Retinal pigment epithelial cell (primary cell): ENCODE data around the gene PCYT1A.

ENCODE experiments used
- DNase-seq: peaks from one replicate; pipeline ENCODE4 v3.0.0-alpha.2; 2010; ENCODE audit warnings: low read depth
- H3K4me3 ChIP-seq: 2 replicates; pipeline ENCODE4 v1.5.1; 2011; ENCODE audit warnings: mild to moderate bottlenecking, low read length, control low read depth, moderate library complexity
- CTCF ChIP-seq: conservative IDR thresholded peaks from 2 replicates; pipeline ENCODE4 v1.5.1; 2011; ENCODE audit warnings: low read depth, low read length, control low read depth, inconsistent platforms

Gene PCYT1A

GRCh38 chr3:196203846-196204245 lies 83.7 kb downstream of the PCYT1A start:
- H3K4me3 ChIP-seq = no peak overlapping the region
- no peak for DNase-seq
- TF ChIP-seq CTCF = no peak

- H3K4me3 ChIP-seq = no peak overlapping the region
- no peak for TF ChIP-seq CTCF
- no peak for DNase-seq
Observed at GRCh38 chr3:196202516-196202970, 85.0 kb downstream of the PCYT1A start.

GRCh38 chr3:196198771-196199753 lies 88.5 kb downstream of the PCYT1A start:
- no peak overlapping the region for H3K4me3 ChIP-seq
- TF ChIP-seq CTCF = peak; percentile 19
- DNase-seq = no peak

- no peak overlapping the region for H3K4me3 ChIP-seq
- no peak for TF ChIP-seq CTCF
- DNase-seq = no peak
Observed at GRCh38 chr3:196198081-196198675, 89.3 kb downstream of the PCYT1A start.

- DNase-seq = no peak
- H3K4me3 ChIP-seq = no peak overlapping the region
- no peak for TF ChIP-seq CTCF
Observed at GRCh38 chr3:196197524-196197923, 90.0 kb downstream of the PCYT1A start.

GRCh38 chr3:196195664-196196265 lies 91.8 kb downstream of the PCYT1A start:
- no peak for DNase-seq
- no peak for TF ChIP-seq CTCF
- H3K4me3 ChIP-seq = no peak overlapping the region
